ENCODE results near the gene SUN5. TPM values are rescaled to one million over a fixed set of nuclear protein-coding genes. Genes with fewer than 3 reads are reported as not detected.

Gene SUN5
- total and polyA plus RNA-seq, 11 donors, result not detected

- no peaks in the 10 kb centered on the region for H3K36me3 ChIP-seq
- ATAC-seq, result no peak
- intact Hi-C loops (cut with DNase I), result no loop called here
- H3K9me3 ChIP-seq, result no peaks in the 10 kb centered on the region
- no peak for DNase-seq
- no peaks in the 10 kb centered on the region for H3K27me3 ChIP-seq
- H3K4me3 ChIP-seq, result no peak overlapping the region
- no peak for TF ChIP-seq POLR2A (IDR thresholded peaks at IDR 0.05)
- TF ChIP-seq CTCF (IDR thresholded peaks at IDR 0.05), result no peak
- no peaks in the 10 kb centered on the region for H3K4me1 ChIP-seq
- 72 to 84% (median 76%) methylated on average over 10 of the region's 10 CpGs for WGBS, 4 donors
- H3K27ac ChIP-seq, result no peak overlapping the region
Measured at GRCh38 chr20:33026779-33027759, 22.8 kb upstream of the SUN5 start.

DNA sequence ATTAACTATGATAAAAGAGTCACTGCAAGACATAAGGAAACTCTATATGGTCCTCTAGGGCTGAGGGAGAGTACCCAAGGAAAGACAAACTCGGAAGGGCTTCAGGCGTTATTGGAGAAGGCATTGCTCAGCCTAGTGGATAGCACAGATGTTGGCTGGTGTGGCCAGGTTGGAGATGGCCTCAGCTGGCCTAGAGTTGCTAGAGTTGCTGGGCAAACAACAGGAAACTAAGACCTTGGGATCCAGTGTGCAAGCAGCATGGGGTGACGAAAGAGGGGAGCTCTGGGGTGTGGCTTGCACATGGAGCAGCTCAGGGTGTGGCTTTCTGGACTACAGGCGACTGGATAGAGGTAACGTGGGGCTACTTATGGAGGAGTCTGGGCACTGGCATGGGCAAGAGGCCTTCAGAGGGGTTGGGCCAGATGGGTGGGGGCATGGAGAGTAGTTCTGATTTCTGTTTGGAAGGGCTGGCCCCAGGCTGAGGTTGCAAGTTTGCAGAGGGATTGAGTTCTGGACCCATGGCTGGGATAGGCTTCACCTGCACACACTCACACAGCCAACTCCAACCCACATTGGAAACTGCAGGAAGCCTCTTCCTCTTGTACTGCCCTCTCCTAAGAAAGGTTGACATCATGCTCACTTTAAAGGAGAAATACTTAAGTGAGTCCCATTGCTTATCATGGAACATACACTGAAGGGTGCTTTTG lies 22.0 kb upstream of the SUN5 start:
- H3K27ac ChIP-seq, result no peak overlapping the region
- peak in 1 of 5 donors; percentile 10 for DNase-seq
- no peak for ATAC-seq
- TF ChIP-seq CTCF (IDR thresholded peaks at IDR 0.05) (no peak), POLR2A (IDR thresholded peaks at IDR 0.05) (no peak)
- intact Hi-C loops (cut with DNase I), result no loop called here
- no peak overlapping the region for H3K4me3 ChIP-seq
- WGBS, 4 donors, result 65 to 76% (median 71%) methylated on average over 5 of the region's 5 CpGs
- no peaks in the 10 kb centered on the region for H3K27me3 ChIP-seq
- no peaks in the 10 kb centered on the region for H3K9me3 ChIP-seq
- no peaks in the 10 kb centered on the region for H3K36me3 ChIP-seq
- H3K4me1 ChIP-seq, result no peaks in the 10 kb centered on the region

DNA sequence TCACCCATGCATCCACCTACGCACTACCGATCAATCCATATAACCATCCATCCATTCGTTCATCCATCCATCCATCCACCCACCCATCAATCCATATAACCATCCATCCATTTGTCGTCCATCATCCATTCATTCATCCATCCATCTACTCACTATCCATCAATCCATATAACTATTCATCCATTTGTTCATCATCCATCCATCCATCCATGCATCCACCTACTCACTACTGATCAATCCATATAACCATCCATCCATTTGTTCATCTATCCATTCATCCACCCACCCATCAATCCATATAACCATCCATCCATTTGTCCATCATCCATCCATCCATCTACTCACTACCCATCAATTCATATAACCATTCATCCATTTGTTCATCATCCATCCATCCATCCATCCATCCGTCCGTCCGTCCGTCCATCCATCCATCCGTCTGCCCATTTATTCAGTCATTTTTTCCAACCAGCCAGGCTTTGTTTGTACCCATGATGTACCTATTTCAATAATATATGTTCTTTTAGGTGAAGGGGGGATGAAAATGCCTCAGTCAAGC lies 21.2 kb upstream of the SUN5 start:
- no peak for ATAC-seq
- 50 to 90% (median 54%) methylated on average over 9 of the region's 9 CpGs for WGBS, 4 donors
- Histone ChIP-seq H3K4me1 (no peaks in the 10 kb centered on the region), H3K4me3 (no peak overlapping the region), H3K36me3 (no peaks in the 10 kb centered on the region), H3K9me3 (no peaks in the 10 kb centered on the region), H3K27ac (no peak overlapping the region), H3K27me3 (no peaks in the 10 kb centered on the region)
- DNase-seq, result no peak
- TF ChIP-seq CTCF (IDR thresholded peaks at IDR 0.05) (no peak), POLR2A (IDR thresholded peaks at IDR 0.05) (no peak)
- intact Hi-C loops (cut with DNase I), result no loop called here
